ENCODE data around the gene CAMTA1.

Gene CAMTA1

DNA sequence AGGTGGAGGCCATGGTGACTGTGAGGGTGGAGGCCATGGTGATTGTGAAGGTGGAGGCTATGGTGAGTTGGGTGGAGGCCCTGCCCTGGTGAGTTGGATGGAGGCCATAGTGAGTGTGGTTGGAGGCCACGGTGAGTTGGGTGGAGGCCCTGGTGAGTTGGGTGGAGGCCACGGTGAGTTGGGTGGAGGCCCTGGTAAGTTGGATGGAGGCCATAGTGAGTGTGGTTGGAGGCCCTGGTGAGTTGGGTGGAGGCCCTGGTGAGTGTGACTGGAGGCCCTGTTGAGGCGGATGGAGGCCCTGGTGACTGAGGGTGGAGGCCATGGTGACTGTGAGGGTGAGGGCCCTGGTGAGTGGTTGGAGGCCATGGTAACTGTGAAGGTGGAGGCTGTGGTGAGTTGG, 860.9 kb downstream of the CAMTA1 start:
- TF ChIP-seq, protein P1, sequence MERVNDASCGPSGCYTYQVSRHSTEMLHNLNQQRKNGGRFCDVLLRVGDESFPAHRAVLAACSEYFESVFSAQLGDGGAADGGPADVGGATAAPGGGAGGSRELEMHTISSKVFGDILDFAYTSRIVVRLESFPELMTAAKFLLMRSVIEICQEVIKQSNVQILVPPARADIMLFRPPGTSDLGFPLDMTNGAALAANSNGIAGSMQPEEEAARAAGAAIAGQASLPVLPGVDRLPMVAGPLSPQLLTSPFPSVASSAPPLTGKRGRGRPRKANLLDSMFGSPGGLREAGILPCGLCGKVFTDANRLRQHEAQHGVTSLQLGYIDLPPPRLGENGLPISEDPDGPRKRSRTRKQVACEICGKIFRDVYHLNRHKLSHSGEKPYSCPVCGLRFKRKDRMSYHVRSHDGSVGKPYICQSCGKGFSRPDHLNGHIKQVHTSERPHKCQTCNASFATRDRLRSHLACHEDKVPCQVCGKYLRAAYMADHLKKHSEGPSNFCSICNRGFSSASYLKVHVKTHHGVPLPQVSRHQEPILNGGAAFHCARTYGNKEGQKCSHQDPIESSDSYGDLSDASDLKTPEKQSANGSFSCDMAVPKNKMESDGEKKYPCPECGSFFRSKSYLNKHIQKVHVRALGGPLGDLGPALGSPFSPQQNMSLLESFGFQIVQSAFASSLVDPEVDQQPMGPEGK (CRISPR knock-in tag; IDR thresholded peaks at IDR 0.05; ENCODE audit: borderline replicate concordance), result no peak
- TF ChIP-seq ARNTL (CRISPR knock-in tag; IDR thresholded peaks at IDR 0.05; ENCODE audit: borderline replicate concordance, low read depth), result no peak
- no peak for TF ChIP-seq GLIS3 (CRISPR knock-in tag; IDR thresholded peaks at IDR 0.05)
- TF ChIP-seq, protein P2, sequence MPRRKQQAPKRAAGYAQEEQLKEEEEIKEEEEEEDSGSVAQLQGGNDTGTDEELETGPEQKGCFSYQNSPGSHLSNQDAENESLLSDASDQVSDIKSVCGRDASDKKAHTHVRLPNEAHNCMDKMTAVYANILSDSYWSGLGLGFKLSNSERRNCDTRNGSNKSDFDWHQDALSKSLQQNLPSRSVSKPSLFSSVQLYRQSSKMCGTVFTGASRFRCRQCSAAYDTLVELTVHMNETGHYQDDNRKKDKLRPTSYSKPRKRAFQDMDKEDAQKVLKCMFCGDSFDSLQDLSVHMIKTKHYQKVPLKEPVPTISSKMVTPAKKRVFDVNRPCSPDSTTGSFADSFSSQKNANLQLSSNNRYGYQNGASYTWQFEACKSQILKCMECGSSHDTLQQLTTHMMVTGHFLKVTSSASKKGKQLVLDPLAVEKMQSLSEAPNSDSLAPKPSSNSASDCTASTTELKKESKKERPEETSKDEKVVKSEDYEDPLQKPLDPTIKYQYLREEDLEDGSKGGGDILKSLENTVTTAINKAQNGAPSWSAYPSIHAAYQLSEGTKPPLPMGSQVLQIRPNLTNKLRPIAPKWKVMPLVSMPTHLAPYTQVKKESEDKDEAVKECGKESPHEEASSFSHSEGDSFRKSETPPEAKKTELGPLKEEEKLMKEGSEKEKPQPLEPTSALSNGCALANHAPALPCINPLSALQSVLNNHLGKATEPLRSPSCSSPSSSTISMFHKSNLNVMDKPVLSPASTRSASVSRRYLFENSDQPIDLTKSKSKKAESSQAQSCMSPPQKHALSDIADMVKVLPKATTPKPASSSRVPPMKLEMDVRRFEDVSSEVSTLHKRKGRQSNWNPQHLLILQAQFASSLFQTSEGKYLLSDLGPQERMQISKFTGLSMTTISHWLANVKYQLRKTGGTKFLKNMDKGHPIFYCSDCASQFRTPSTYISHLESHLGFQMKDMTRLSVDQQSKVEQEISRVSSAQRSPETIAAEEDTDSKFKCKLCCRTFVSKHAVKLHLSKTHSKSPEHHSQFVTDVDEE (CRISPR knock-in tag; IDR thresholded peaks at IDR 0.05), result no peak
- TF ChIP-seq ESRRG (CRISPR knock-in tag; IDR thresholded peaks at IDR 0.05), result no peak
- no peak for TF ChIP-seq SNAI2 (CRISPR knock-in tag; IDR thresholded peaks at IDR 0.05)
- TF ChIP-seq ZNF70 (CRISPR knock-in tag; IDR thresholded peaks at IDR 0.05), result no peak
- no peak for TF ChIP-seq POU6F1 (CRISPR knock-in tag; IDR thresholded peaks at IDR 0.05; ENCODE audit: borderline replicate concordance, low read depth)
- no peak for TF ChIP-seq TOX (CRISPR knock-in tag; IDR thresholded peaks at IDR 0.05; ENCODE audit: borderline replicate concordance)
- no peak for TF ChIP-seq CSDC2 (CRISPR knock-in tag; IDR thresholded peaks at IDR 0.05)
- TF ChIP-seq RARB (CRISPR knock-in tag; IDR thresholded peaks at IDR 0.05), result no peak
- TF ChIP-seq ZNF565 (CRISPR knock-in tag; conservative IDR thresholded peaks at IDR 0.05; ENCODE audit: low read depth), result no peak
- no peak for ATAC-seq

GRCh38 chr1:7646981-7647901, 862.0 kb downstream of the CAMTA1 start:
- no peak for TF ChIP-seq GLIS3 (CRISPR knock-in tag; IDR thresholded peaks at IDR 0.05)
- no peak for TF ChIP-seq TCF4 (CRISPR knock-in tag; IDR thresholded peaks at IDR 0.05; ENCODE audit: borderline replicate concordance)
- no peak for TF ChIP-seq RARB (CRISPR knock-in tag; IDR thresholded peaks at IDR 0.05)
- no peak for TF ChIP-seq ZC3H10 (CRISPR knock-in tag; IDR thresholded peaks at IDR 0.05)
- TF ChIP-seq BACH2 (CRISPR knock-in tag; IDR thresholded peaks at IDR 0.05; ENCODE audit: borderline replicate concordance), result no peak
- no peak for TF ChIP-seq ZFP30 (CRISPR knock-in tag; IDR thresholded peaks at IDR 0.05)
- TF ChIP-seq ZNF8 (CRISPR knock-in tag; IDR thresholded peaks at IDR 0.05), result no peak
- TF ChIP-seq POU6F1 (CRISPR knock-in tag; IDR thresholded peaks at IDR 0.05; ENCODE audit: borderline replicate concordance, low read depth), result no peak
- no peak for TF ChIP-seq ARNTL (CRISPR knock-in tag; IDR thresholded peaks at IDR 0.05; ENCODE audit: borderline replicate concordance, low read depth)
- no peak for TF ChIP-seq ZFP3 (CRISPR knock-in tag; IDR thresholded peaks at IDR 0.05)
- no peak for TF ChIP-seq ISL1 (CRISPR knock-in tag; IDR thresholded peaks at IDR 0.05)
- no peak for TF ChIP-seq OSR1 (CRISPR knock-in tag; IDR thresholded peaks at IDR 0.05)
- TF ChIP-seq CREB5 (CRISPR knock-in tag; IDR thresholded peaks at IDR 0.05; ENCODE audit: low read depth), result no peak
- no peak for TF ChIP-seq ESRRG (CRISPR knock-in tag; IDR thresholded peaks at IDR 0.05)
- peak; percentile 89 for ATAC-seq
